ENCODE results near the gene GNL2.

The GNL2 gene

GRCh38 chr1:37595440-37596181 lies at the start of gene GNL2:
GNL2 (minus strand) TSS chr1:37595937; CDS start chr1:37595822, 115 bp downstream.
- Histone ChIP-seq H3K4me3 (ENCODE audit: low read depth, low read length) (peak within 1 kb of the TSS; percentile 83), H3K27ac (peak within 1 kb of the TSS; percentile 75), H3K36me3 (peaks cover 35% of the 10 kb centered on the region), H3K9me3 (ENCODE audit: severe bottlenecking) (no peaks in the 10 kb centered on the region), H3K27me3 (ENCODE audit: insufficient read depth, low read depth, severe bottlenecking) (no peaks in the 10 kb centered on the region)
- DNase-seq, result peak; percentile 96
- TF ChIP-seq CTCF (IDR thresholded peaks at IDR 0.05; ENCODE audit: low read depth, low read length), result no peak

GRCh38 chr1:37641059-37641458 lies 45.3 kb upstream of the GNL2 start:
- no peak for TF ChIP-seq CTCF (IDR thresholded peaks at IDR 0.05; ENCODE audit: low read depth, low read length)
- H3K36me3 ChIP-seq, result no peaks in the 10 kb centered on the region
- no peak overlapping the region for H3K27ac ChIP-seq
- peaks cover 12% of the 10 kb centered on the region for H3K9me3 ChIP-seq (ENCODE audit: severe bottlenecking)
- H3K4me3 ChIP-seq (ENCODE audit: low read depth, low read length), result no peak overlapping the region
- no peaks in the 10 kb centered on the region for H3K27me3 ChIP-seq (ENCODE audit: insufficient read depth, low read depth, severe bottlenecking)
- DNase-seq, result no peak

- TF ChIP-seq CTCF (IDR thresholded peaks at IDR 0.05; ENCODE audit: low read depth, low read length), result no peak
- Histone ChIP-seq H3K27ac (no peak overlapping the region), H3K4me3 (ENCODE audit: low read depth, low read length) (no peak overlapping the region), H3K36me3 (no peaks in the 10 kb centered on the region), H3K9me3 (ENCODE audit: severe bottlenecking) (peaks cover 3% of the 10 kb centered on the region), H3K27me3 (ENCODE audit: insufficient read depth, low read depth, severe bottlenecking) (no peaks in the 10 kb centered on the region)
- DNase-seq, result no peak
Measured at GRCh38 chr1:37636435-37636834, 40.7 kb upstream of the GNL2 start.

GRCh38 chr1:37634992-37635902 lies 39.5 kb upstream of the GNL2 start:
- Histone ChIP-seq H3K27me3 (ENCODE audit: insufficient read depth, low read depth, severe bottlenecking) (no peaks in the 10 kb centered on the region), H3K4me3 (ENCODE audit: low read depth, low read length) (peak overlapping the region; percentile 68), H3K27ac (no peak overlapping the region; the same call in 1 of the 2 replicates), H3K36me3 (no peaks in the 10 kb centered on the region), H3K9me3 (ENCODE audit: severe bottlenecking) (no peaks in the 10 kb centered on the region)
- DNase-seq, result no peak
- TF ChIP-seq CTCF (IDR thresholded peaks at IDR 0.05; ENCODE audit: low read depth, low read length), result no peak

- H3K4me3 ChIP-seq (ENCODE audit: low read depth, low read length), result peak within 1 kb of the TSS; percentile 68
- H3K9me3 ChIP-seq (ENCODE audit: severe bottlenecking), result no peaks in the 10 kb centered on the region
- H3K27ac ChIP-seq, result peak within 1 kb of the TSS; percentile 48; the same call in 1 of the 2 replicates
- H3K36me3 ChIP-seq, result no peaks in the 10 kb centered on the region
- TF ChIP-seq CTCF (IDR thresholded peaks at IDR 0.05; ENCODE audit: low read depth, low read length), result no peak
- no peaks in the 10 kb centered on the region for H3K27me3 ChIP-seq (ENCODE audit: insufficient read depth, low read depth, severe bottlenecking)
- peak; percentile 84 for DNase-seq
Measured at GRCh38 chr1:37634244-37634991, 38.7 kb upstream of the GNL2 start, which contains the start of gene RSPO1. RSPO1 (minus strand) TSS chr1:37634892; CDS start chr1:37629661, 5,231 bp downstream.

All from WERI-Rb-1 (cell line).